ENCODE data around the gene TLK1. TPM values are rescaled to one million over a fixed set of nuclear protein-coding genes. Genes with fewer than 3 reads are reported as not detected.

Gene TLK1
- total and polyA plus RNA-seq, 2 of the 4 experiments (the other 2 are of a cell fraction) = 7.3 to 12.5 TPM

DNA sequence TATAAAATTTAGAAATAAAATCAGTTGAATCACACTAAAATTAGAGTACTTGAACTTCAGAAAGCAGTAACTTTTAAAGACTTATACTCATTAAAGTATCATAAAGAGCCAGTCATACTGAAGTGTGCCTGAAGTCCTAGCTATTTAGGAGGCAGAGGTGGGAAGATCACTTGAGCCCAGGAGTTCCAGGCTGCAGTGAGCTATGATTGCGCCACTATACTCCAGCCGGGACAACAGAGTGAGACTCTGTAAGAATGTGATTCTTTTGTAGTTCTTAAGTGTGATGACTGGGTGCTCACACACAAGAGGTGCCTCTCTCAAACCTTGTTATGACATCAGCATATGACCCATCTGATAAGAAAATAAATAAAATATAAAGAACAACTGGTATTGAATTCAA is 14.6 kb downstream of the TLK1 start:
- H3K4me1 ChIP-seq (ENCODE audit: control insufficient read depth, insufficient read depth, low read length) = peaks cover 2% of the 10 kb centered on the region; the same call in 1 of the 2 replicates
- no peak overlapping the region for H2BK120ac ChIP-seq (ENCODE audit: low read depth, low read length)
- in situ Hi-C loops (cut with MboI; ENCODE audit: low sequenced_read_pairs) (no loop called here), dilution Hi-C loops (cut with HindIII; ENCODE audit: low sequenced_read_pairs, unreplicated experiment) (no loop called here), intact Hi-C loops (cut with micrococcal nuclease) (loop anchor here (5.0 kb wide), 1 partner anchor 149 kb away; no protein-coding TSS in a partner anchor)
- H3K14ac ChIP-seq (replicated peaks; ENCODE audit: low read depth, low read length) = no peak overlapping the region
- ATAC-seq (ENCODE audit: low read depth) = no peak
- H3K79me1 ChIP-seq (ENCODE audit: low read depth in 1 of 2, low read length in 2 of 2) = peaks cover 10 to 67% of the 10 kb centered on the region in 2 experiments
- DNase-seq = no peak
- WGBS, 2 experiments (ENCODE audit: extremely low coverage in 2 of 2, insufficient read length in 1 of 2) = no CpG with 5 or more reads among the region's 2 CpGs
- no peak overlapping the region for H3K23ac ChIP-seq (ENCODE audit: low read depth, low read length)
- H2BK20ac ChIP-seq (ENCODE audit: low read depth, low read length) = no peak overlapping the region
- H2BK5ac ChIP-seq (ENCODE audit: low read depth, low read length, poor library complexity, severe bottlenecking) = no peak overlapping the region
- no peak overlapping the region for H3K4me2 ChIP-seq (ENCODE audit: low read depth, low read length)
- no peak overlapping the region for H2BK15ac ChIP-seq (ENCODE audit: low read depth, low read length)
- peaks cover 73% of the 10 kb centered on the region for H4K20me1 ChIP-seq (ENCODE audit: insufficient read depth, low read length)
- POLR2A ChIA-PET (ENCODE audit: unreplicated experiment) = no interaction called here
- H3K36me3 ChIP-seq (ENCODE audit: control insufficient read depth, insufficient read depth, low read length) = peaks cover 2% of the 10 kb centered on the region; the same call in 1 of the 2 replicates
- no peak overlapping the region for H3K27ac ChIP-seq (ENCODE audit: insufficient read depth, low read length)
- H3K4ac ChIP-seq (ENCODE audit: low read depth, low read length) = no peak overlapping the region
- H3K9me3 ChIP-seq (ENCODE audit: control insufficient read depth, insufficient read depth, low read length) = no peaks in the 10 kb centered on the region
- peaks cover 6% of the 10 kb centered on the region; the same call in 1 of the 2 replicates for H3K9me1 ChIP-seq (ENCODE audit: insufficient read depth, low read length)
- no peak overlapping the region for H2AFZ ChIP-seq (replicated peaks; ENCODE audit: low read length, poor library complexity)
- no TSS peak for BruUV-seq (replicated peaks)
- H3K18ac ChIP-seq (ENCODE audit: low read depth, low read length) = no peak overlapping the region
- no peak overlapping the region for H4K8ac ChIP-seq (ENCODE audit: low read depth in 2 of 2, low read length in 2 of 2)
- TF ChIP-seq FOS (IDR thresholded peaks at IDR 0.05; ENCODE audit: low read depth, low read length) (no peak), BHLHE40 (IDR thresholded peaks at IDR 0.05; ENCODE audit: low read depth, low read length) (no peak), ELK1 (IDR thresholded peaks at IDR 0.05; ENCODE audit: borderline replicate concordance, low read depth, low read length) (no peak), CEBPB (IDR thresholded peaks at IDR 0.05; ENCODE audit: low read depth, low read length) (no peak), POLR2A (IDR thresholded peaks at IDR 0.05; ENCODE audit: low read depth, low read length) (no peak), MXI1 (IDR thresholded peaks at IDR 0.05; ENCODE audit: borderline replicate concordance, low read depth, low read length) (no peak), RCOR1 (IDR thresholded peaks at IDR 0.05; ENCODE audit: insufficient replicate concordance, low read length) (no peak), NFE2L2 (IDR thresholded peaks at IDR 0.05; ENCODE audit: low read depth, low read length) (no peak), USF2 (IDR thresholded peaks at IDR 0.05; ENCODE audit: low read depth, low read length) (no peak), RFX5 (IDR thresholded peaks at IDR 0.05; ENCODE audit: low read depth, low read length) (no peak)
- TF ChIP-seq, protein P1, sequence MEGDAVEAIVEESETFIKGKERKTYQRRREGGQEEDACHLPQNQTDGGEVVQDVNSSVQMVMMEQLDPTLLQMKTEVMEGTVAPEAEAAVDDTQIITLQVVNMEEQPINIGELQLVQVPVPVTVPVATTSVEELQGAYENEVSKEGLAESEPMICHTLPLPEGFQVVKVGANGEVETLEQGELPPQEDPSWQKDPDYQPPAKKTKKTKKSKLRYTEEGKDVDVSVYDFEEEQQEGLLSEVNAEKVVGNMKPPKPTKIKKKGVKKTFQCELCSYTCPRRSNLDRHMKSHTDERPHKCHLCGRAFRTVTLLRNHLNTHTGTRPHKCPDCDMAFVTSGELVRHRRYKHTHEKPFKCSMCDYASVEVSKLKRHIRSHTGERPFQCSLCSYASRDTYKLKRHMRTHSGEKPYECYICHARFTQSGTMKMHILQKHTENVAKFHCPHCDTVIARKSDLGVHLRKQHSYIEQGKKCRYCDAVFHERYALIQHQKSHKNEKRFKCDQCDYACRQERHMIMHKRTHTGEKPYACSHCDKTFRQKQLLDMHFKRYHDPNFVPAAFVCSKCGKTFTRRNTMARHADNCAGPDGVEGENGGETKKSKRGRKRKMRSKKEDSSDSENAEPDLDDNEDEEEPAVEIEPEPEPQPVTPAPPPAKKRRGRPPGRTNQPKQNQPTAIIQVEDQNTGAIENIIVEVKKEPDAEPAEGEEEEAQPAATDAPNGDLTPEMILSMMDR (conservative IDR thresholded peaks at IDR 0.05; ENCODE audit: low read depth, low read length) = no peak
- H3K27me3 ChIP-seq (ENCODE audit: control insufficient read depth, insufficient read depth, low read length) = no peaks in the 10 kb centered on the region
- H3K56ac ChIP-seq (ENCODE audit: extremely low read depth, insufficient read depth, low read length) = no peak overlapping the region
- no peak overlapping the region for H4K5ac ChIP-seq (ENCODE audit: low read depth, low read length)
- CTCF ChIA-PET = no interaction called here
- no peak overlapping the region for H4K91ac ChIP-seq (ENCODE audit: insufficient read depth, low read depth, low read length)
- H3K9ac ChIP-seq (ENCODE audit: low read depth, low read length) = no peak overlapping the region
- H2AK5ac ChIP-seq (ENCODE audit: low read depth, low read length) = no peak overlapping the region
- H2AK9ac ChIP-seq (replicated peaks; ENCODE audit: low read depth, low read length, poor library complexity) = no peak overlapping the region
- H3K4me3 ChIP-seq (ENCODE audit: insufficient read depth, low read depth, low read length) = no peak overlapping the region
